GM12801 (cell line): ENCODE results near the gene PHEX.

Experiments used
- TF ChIP-seq, protein P1 (sequence below): IDR thresholded peaks from one replicate; pipeline ENCODE4 v1.5.1; 2011; ENCODE audit warnings: control low read depth; ENCODE audit not compliant: insufficient read length; ENCODE audit errors: extremely low read depth

Gene PHEX

DNA sequence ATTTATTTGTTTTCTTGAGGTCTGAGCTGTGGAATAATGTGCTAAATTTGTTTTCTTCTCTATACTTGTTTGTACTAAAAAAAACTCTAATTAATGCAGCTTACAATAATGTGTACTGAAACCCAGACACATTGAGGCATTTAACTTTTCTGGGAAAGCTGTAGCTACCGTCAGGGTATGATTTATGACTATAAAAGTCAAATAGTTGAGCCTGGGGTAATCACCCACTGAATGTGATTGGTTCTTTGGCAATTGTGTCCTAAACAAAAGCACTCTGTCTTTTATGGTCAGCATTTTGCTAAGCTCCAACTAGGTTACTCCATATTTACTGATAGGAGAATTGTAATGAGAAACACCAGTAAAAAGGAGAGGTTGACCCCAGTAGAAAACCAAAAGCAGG is 174.7 kb downstream of the PHEX start:
- TF ChIP-seq, protein P1, sequence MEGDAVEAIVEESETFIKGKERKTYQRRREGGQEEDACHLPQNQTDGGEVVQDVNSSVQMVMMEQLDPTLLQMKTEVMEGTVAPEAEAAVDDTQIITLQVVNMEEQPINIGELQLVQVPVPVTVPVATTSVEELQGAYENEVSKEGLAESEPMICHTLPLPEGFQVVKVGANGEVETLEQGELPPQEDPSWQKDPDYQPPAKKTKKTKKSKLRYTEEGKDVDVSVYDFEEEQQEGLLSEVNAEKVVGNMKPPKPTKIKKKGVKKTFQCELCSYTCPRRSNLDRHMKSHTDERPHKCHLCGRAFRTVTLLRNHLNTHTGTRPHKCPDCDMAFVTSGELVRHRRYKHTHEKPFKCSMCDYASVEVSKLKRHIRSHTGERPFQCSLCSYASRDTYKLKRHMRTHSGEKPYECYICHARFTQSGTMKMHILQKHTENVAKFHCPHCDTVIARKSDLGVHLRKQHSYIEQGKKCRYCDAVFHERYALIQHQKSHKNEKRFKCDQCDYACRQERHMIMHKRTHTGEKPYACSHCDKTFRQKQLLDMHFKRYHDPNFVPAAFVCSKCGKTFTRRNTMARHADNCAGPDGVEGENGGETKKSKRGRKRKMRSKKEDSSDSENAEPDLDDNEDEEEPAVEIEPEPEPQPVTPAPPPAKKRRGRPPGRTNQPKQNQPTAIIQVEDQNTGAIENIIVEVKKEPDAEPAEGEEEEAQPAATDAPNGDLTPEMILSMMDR, result no peak

DNA sequence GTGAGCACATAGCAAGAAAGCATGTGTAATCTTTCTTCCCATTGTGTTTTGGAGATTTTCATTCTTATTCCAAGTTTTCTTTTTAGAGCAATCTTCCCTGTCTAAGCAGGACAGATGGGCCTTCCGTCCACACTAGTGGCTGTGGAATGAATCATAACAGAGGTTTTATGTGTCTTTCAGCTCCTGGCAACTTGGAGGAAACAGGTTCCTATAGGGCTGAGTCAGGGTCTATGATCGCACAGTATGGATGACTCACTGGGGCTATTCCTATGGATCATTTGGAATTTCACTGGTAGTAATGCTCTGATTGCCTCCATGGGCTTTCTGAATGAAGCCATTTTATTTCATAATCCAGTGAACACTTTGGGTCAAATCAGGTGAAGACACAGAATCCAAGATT is 188.8 kb downstream of the PHEX start:
- TF ChIP-seq, protein P1, result no peak

DNA sequence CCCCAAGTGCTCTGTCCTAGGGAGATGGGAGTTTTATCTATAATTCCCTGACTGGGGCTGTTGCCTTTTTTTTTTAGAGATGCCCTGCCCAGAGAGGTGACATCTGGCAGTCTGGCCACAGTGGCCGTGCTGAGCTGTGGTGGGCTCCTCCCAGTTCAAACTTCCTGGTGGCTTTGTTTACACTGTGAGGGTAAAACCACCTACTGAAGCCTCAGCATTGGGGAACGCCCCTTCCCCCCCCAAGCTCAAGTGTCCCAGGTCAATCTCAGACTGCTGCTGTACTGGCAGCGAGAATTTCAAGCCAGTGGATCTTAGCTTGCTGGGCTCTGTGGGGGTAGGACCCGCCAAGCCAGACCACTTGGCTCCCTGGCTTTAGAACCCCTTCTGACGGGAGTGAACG is 202.3 kb downstream of the PHEX start:
- TF ChIP-seq, protein P1, result no peak

DNA sequence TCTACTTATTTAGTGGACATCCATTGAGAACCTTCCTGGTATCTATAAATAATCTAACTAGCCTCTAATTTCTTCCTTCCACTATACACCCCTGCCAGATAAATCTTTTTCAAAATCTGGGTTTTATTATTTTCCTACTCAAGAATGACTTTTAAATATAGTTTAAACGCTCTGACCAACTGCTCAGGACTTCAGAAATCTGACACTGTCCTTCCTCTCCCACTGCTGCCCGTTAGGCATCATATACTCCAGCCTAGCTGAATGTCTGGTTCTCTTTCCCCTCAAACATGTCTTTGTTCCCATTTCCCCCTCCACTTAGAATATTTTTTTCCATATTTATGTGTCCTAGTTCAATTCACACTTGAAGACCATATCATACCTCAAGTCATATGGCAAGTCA is 205.4 kb downstream of the PHEX start:
- TF ChIP-seq, protein P1, result no peak

DNA sequence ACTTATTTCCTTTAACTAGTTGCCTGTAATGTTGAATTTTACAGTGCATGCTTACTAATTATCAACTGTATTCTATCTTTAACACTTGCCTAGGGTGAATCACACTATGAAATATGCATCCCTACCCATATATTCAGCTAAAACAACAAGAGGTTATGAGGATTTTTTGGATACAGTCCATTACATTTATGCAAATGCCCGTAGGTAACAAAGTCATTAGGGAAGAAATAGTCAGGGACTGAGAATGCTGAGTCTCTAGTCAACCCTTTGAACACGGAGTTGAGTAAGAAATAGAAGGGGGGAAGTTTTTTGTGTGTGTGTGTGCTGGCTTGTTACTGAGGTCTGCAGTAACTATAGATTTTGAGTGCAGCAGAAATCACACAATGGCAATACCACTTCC is 214.5 kb downstream of the PHEX start:
- TF ChIP-seq, protein P1, result no peak

DNA sequence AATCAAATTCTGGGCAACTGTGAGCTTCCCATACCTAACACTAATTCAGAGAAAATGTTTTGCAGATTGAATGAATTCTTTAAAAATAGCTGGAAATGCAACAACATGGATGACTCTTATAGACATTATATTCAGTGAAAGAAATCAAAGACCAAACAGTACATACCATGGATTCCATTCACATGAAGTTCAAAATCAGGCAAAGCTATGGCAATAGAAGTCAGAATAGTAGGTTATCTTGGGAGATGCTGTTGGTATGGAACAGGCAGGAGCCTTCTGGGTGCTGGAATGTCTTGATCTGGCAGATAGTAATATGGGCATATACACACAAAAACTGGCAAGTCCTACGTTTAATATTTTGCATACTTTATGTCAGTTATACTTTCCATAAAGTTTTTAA is 215.0 kb downstream of the PHEX start:
- TF ChIP-seq, protein P1, result no peak

DNA sequence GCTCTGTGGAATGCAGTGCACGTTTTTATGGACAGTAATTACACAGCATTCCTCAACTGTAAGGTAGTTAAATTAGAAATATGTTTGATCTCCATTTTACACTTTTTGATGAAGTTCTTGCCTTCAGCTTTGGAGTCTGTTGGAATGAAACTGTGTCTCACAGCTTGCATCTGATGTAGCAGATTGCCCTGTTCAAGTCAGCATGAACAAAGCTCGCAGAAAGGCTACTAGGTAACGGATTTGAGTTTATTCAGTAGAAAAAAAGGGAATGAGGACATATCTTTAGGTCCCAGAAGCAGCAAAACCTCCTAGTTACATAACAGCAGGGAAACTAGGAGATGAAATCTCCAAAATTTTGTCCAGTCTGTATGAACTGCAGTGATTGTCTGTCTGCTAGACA is 216.3 kb downstream of the PHEX start:
- TF ChIP-seq, protein P1, result no peak

DNA sequence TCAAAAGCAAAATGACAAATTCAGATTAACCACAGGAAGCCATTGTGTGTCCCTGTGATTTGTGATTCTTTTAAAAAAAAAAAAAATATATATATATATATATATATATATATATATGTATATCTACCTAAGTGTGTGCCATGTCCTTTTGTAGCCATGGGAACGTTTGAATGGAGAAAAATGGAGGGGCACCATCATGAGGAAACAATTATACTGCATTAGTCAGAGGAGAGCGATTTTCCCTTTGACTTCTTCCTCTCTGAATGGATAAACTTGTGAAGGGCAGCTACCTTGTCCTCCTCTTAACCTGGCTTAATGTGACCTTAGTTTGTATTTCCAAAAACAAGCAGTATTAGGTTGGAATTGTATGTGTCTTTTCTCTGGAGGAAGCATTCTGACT is 217.2 kb downstream of the PHEX start:
- TF ChIP-seq, protein P1, result no peak
